ENCODE results near the gene FLVCR1. TPM values are rescaled to one million over a fixed set of nuclear protein-coding genes. Genes with fewer than 3 reads are reported as not detected.

The FLVCR1 gene
- total and polyA plus RNA-seq, 9 donors, result 1.9 to 11.4 (median 6.6) TPM

DNA sequence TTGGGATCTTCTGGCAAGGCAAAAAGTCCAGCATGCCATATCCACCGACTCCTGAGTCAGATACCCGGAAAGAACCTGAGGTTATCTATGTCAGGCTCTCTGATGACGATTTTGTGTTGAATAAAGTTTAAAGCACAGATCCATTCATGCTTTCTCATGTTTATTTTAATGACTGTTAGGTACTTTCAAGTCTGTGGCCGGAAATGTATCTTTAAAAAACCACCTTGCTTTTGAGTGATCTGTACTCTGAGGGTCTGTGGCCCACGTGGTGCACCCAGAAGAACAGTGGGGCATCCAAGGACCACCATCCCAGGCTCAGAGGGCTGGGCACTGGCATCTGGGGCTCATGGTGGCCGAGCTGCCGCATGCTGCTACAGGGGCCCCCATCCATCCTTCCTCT, 62.2 kb downstream of the FLVCR1 start:
- H3K27me3 ChIP-seq, result no peaks in the 10 kb centered on the region
- H3K9me3 ChIP-seq, result peaks cover 0 to 4% of the 10 kb centered on the region in 2 donors
- WGBS, 3 donors, result 71 to 87% (median 78%) methylated on average over 7 of the region's 7 CpGs
- intact Hi-C loops (cut with DNase I), result no loop called here
- no peaks in the 10 kb centered on the region for H3K36me3 ChIP-seq
- no peak overlapping the region for H3K4me3 ChIP-seq
- TF ChIP-seq POLR2A (IDR thresholded peaks at IDR 0.05) (no peak), EP300 (IDR thresholded peaks at IDR 0.05) (no peak)
- TF ChIP-seq, protein P1, sequence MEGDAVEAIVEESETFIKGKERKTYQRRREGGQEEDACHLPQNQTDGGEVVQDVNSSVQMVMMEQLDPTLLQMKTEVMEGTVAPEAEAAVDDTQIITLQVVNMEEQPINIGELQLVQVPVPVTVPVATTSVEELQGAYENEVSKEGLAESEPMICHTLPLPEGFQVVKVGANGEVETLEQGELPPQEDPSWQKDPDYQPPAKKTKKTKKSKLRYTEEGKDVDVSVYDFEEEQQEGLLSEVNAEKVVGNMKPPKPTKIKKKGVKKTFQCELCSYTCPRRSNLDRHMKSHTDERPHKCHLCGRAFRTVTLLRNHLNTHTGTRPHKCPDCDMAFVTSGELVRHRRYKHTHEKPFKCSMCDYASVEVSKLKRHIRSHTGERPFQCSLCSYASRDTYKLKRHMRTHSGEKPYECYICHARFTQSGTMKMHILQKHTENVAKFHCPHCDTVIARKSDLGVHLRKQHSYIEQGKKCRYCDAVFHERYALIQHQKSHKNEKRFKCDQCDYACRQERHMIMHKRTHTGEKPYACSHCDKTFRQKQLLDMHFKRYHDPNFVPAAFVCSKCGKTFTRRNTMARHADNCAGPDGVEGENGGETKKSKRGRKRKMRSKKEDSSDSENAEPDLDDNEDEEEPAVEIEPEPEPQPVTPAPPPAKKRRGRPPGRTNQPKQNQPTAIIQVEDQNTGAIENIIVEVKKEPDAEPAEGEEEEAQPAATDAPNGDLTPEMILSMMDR (IDR thresholded peaks at IDR 0.05), result no peak
- peaks cover 5% of the 10 kb centered on the region for H3K4me1 ChIP-seq (ENCODE audit: insufficient read depth)
- no peak for DNase-seq
- H3K27ac ChIP-seq, result no peak overlapping the region

DNA sequence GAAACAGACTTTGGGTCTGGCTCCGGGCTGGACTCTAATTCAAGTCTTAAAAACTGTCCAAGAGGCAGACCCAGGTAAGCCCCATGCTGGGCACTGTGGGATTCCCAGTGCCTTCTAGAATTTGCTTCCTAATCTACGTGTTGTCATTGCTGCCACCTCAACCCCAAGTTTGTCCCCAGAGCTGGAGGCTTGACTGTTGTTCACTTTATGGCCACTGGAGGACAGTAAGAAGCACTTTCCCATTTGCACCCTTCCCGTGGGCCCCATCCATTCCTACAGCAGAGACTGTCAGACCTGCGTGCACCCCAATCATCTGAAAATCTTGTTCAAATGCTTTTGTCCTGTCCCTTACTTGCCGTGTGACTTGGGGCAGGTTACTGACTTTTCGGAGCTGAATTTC, 62.8 kb downstream of the FLVCR1 start:
- WGBS, 3 donors, result 64 to 83% (median 73%) methylated on average over 6 of the region's 6 CpGs

DNA sequence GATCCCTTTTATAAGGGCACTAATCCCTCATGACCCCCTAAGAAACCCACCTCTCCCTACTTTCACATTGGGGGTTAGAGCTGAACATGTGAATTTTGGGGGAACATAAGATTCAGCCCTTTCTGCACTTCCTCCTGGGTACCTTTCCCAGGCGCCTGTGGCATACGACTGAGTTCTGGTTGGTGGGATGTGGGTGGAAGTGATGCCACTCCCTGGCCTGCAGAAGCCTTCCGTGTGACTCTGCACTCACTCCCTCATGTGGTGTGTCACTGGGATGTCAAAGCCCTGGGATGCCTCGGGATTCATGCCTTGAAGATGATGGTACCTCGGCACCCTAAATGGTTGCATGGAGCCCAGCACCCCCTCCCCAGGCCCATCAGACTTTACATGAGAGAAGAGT, 63.9 kb downstream of the FLVCR1 start:
- Histone ChIP-seq H3K27ac (no peak overlapping the region), H3K36me3 (no peaks in the 10 kb centered on the region), H3K4me3 (no peak overlapping the region), H3K9me3 (peaks cover 0 to 4% of the 10 kb centered on the region in 2 donors), H3K27me3 (no peaks in the 10 kb centered on the region), H3K4me1 (ENCODE audit: insufficient read depth) (peaks cover under 1% of the 10 kb centered on the region)
- 74 to 86% (median 79%) methylated on average over 5 of the region's 5 CpGs for WGBS, 3 donors
- TF ChIP-seq, protein P1 (IDR thresholded peaks at IDR 0.05), result no peak
- no peak for TF ChIP-seq EP300 (IDR thresholded peaks at IDR 0.05)
- TF ChIP-seq POLR2A (IDR thresholded peaks at IDR 0.05), result no peak
- no peak for DNase-seq
- intact Hi-C loops (cut with DNase I), result no loop called here

More for the DNA sequence above, 62.8 kb downstream of the FLVCR1 start:
- Histone ChIP-seq H3K4me1 (ENCODE audit: insufficient read depth) (peaks cover 5% of the 10 kb centered on the region), H3K27me3 (no peaks in the 10 kb centered on the region), H3K27ac (no peak overlapping the region), H3K36me3 (no peaks in the 10 kb centered on the region), H3K4me3 (no peak overlapping the region), H3K9me3 (peaks cover 0 to 4% of the 10 kb centered on the region in 2 donors)
- no peak for DNase-seq
- TF ChIP-seq POLR2A (IDR thresholded peaks at IDR 0.05), result no peak
- TF ChIP-seq, protein P1 (IDR thresholded peaks at IDR 0.05), result no peak
- intact Hi-C loops (cut with DNase I), result no loop called here

DNA sequence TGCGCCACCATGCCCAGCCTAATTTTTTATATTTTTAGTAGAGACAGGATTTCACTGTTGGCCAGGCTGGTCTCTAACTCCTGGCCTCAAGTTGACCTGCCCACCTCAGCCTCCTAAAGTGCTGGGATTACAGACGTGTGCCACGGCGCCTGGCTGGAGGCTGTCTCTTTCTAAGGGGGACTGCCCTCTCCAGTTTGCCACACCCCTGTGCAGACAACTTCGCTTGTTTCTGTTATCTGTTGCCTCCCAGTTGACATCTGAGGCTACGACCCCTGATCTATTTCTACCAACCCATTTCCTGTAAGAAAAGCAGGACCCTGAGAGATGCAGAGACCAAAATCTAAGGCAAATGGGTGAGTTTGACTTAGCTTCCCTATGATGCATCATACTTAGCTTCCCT, 68.3 kb downstream of the FLVCR1 start:
- H3K9me3 ChIP-seq, result peaks cover 0 to 4% of the 10 kb centered on the region in 2 donors
- no peaks in the 10 kb centered on the region for H3K27me3 ChIP-seq
- no peak for DNase-seq
- H3K4me1 ChIP-seq (ENCODE audit: insufficient read depth), result no peaks in the 10 kb centered on the region
- no peak overlapping the region for H3K4me3 ChIP-seq
- H3K27ac ChIP-seq, result no peak overlapping the region
- WGBS, 3 donors, result 90 to 96% (median 94%) methylated on average over 6 of the region's 6 CpGs
- no peaks in the 10 kb centered on the region for H3K36me3 ChIP-seq
- TF ChIP-seq POLR2A (IDR thresholded peaks at IDR 0.05) (no peak), EP300 (IDR thresholded peaks at IDR 0.05) (no peak)
- TF ChIP-seq, protein P1 (IDR thresholded peaks at IDR 0.05), result no peak
- intact Hi-C loops (cut with DNase I), result no loop called here

Measured in ovary (tissue), 9 donors.